ENCODE results near the gene FRMD4A. TPM values are rescaled to one million over a fixed set of nuclear protein-coding genes. Genes with fewer than 3 reads are reported as not detected.

The FRMD4A gene
- total RNA-seq, 2 experiments from 2014 or later, result 0.17 TPM; not detected in 1

DNA sequence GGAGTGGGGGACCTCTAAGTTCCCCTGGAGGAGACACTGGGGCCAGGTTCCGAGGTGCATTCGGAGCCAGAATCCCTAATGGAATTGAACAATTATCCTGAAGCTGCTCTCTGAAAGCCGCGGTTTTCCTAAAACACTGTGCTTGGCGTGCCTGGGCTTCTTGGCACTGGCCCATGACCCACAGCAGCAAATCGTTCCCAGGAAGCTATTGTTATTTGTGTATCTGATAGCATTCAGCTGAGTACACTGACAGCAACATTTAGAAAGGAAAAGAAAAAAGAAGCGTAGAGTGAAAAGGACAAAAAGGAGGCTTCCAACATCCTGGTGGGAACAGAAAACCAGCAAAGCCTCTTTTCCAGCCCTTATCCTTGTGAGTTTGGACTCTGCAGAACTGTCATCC, 339.8 kb downstream of the FRMD4A start:
- Histone ChIP-seq H3K9me2 (ENCODE audit: insufficient read depth, low read length) (no peaks in the 10 kb centered on the region), H4K20me1 (ENCODE audit: insufficient read depth, low read length) (no peaks in the 10 kb centered on the region), H3K9me3 (ENCODE audit: low read length) (no peaks in the 10 kb centered on the region), H3K79me2 (ENCODE audit: insufficient read depth, low read depth, low read length) (no peaks in the 10 kb centered on the region), H3K4me1 (ENCODE audit: insufficient read depth, low read length, poor library complexity, severe bottlenecking) (no peaks in the 10 kb centered on the region), H3K4me3 (ENCODE audit: low read depth, low read length, poor library complexity, severe bottlenecking) (no peak overlapping the region), H3K36me3 (ENCODE audit: insufficient read depth, low read length) (no peaks in the 10 kb centered on the region), H3K27ac (ENCODE audit: low read depth, low read length, poor library complexity, severe bottlenecking) (no peak overlapping the region), H3K4me2 (ENCODE audit: low read length) (no peak overlapping the region), H2AFZ (ENCODE audit: low read length) (no peak overlapping the region)
- intact Hi-C loops (cut with micrococcal nuclease; ENCODE audit: unreplicated experiment), result no loop called here
- no peak for TF ChIP-seq EZH2phosphoT487 (IDR thresholded peaks at IDR 0.05; ENCODE audit: borderline replicate concordance, low read depth, low read length)
- TF ChIP-seq, protein P1, sequence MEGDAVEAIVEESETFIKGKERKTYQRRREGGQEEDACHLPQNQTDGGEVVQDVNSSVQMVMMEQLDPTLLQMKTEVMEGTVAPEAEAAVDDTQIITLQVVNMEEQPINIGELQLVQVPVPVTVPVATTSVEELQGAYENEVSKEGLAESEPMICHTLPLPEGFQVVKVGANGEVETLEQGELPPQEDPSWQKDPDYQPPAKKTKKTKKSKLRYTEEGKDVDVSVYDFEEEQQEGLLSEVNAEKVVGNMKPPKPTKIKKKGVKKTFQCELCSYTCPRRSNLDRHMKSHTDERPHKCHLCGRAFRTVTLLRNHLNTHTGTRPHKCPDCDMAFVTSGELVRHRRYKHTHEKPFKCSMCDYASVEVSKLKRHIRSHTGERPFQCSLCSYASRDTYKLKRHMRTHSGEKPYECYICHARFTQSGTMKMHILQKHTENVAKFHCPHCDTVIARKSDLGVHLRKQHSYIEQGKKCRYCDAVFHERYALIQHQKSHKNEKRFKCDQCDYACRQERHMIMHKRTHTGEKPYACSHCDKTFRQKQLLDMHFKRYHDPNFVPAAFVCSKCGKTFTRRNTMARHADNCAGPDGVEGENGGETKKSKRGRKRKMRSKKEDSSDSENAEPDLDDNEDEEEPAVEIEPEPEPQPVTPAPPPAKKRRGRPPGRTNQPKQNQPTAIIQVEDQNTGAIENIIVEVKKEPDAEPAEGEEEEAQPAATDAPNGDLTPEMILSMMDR (conservative IDR thresholded peaks at IDR 0.05; ENCODE audit: low read length), result no peak
- POLR2A ChIA-PET, result no interaction called here
- CTCF ChIA-PET (ENCODE audit: unreplicated experiment), result no interaction called here
- no TSS peak for BruUV-seq (replicated peaks)
- no peak for DNase-seq (ENCODE audit: low spot score)

DNA sequence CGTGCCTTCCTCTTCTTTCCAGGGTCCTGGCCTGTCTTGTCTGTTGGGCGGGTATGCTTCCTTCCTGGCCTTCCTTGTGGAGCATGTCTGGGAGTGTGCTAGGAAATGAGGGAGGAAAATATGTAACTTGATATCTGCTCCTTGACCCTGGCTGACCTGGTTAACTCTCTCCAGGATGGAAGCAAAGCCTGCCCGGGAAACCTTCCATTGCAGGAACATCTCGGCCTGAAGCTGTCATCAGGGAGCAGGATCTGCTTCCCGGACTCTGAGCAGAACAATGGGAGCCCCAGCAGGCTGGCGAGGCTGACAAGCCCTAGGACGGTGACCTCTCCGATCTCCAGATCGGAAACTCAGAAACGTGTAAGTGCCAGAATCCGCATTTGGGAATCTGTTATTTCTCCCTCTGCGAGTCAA, 340.3 kb downstream of the FRMD4A start:
- no peaks in the 10 kb centered on the region for H3K4me1 ChIP-seq (ENCODE audit: insufficient read depth, low read length, poor library complexity, severe bottlenecking)
- H3K9me3 ChIP-seq (ENCODE audit: low read length), result no peaks in the 10 kb centered on the region
- H3K4me2 ChIP-seq (ENCODE audit: low read length), result no peak overlapping the region
- no peak overlapping the region for H3K27ac ChIP-seq (ENCODE audit: low read depth, low read length, poor library complexity, severe bottlenecking)
- no TSS peak for BruUV-seq (replicated peaks)
- no peaks in the 10 kb centered on the region for H3K36me3 ChIP-seq (ENCODE audit: insufficient read depth, low read length)
- TF ChIP-seq, protein P1 (conservative IDR thresholded peaks at IDR 0.05; ENCODE audit: low read length), result no peak
- TF ChIP-seq EZH2phosphoT487 (IDR thresholded peaks at IDR 0.05; ENCODE audit: borderline replicate concordance, low read depth, low read length), result no peak
- ChIA-PET CTCF (ENCODE audit: unreplicated experiment) (no interaction called here), POLR2A (no interaction called here)
- no peak overlapping the region for H3K4me3 ChIP-seq (ENCODE audit: low read depth, low read length, poor library complexity, severe bottlenecking)
- no peaks in the 10 kb centered on the region for H4K20me1 ChIP-seq (ENCODE audit: insufficient read depth, low read length)
- no peaks in the 10 kb centered on the region for H3K9me2 ChIP-seq (ENCODE audit: insufficient read depth, low read length)
- no peak for DNase-seq (ENCODE audit: low spot score)
- no peaks in the 10 kb centered on the region for H3K79me2 ChIP-seq (ENCODE audit: insufficient read depth, low read depth, low read length)
- intact Hi-C loops (cut with micrococcal nuclease; ENCODE audit: unreplicated experiment), result no loop called here
- no peak overlapping the region for H2AFZ ChIP-seq (ENCODE audit: low read length)

DNA sequence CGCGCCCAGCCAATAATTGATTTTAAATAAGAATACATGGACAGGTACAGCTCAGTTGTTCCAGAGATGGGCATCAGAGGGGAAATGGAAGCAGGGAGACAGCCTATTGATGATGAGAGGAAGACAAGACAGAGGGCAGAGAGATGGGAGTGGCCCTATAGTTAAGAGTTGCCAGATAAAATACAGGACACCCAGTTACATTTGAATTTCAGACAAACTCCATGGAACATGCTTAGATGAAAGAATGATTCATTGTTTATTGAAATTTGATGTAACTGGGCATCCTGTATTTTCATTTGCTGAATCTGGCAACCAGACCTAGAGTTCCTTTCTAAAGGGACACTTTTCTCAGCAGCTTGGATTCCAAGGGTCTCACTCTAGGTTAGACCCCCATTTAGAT, 341.1 kb downstream of the FRMD4A start:
- intact Hi-C loops (cut with micrococcal nuclease; ENCODE audit: unreplicated experiment), result no loop called here
- no peak overlapping the region for H3K4me3 ChIP-seq (ENCODE audit: low read depth, low read length, poor library complexity, severe bottlenecking)
- H3K4me1 ChIP-seq (ENCODE audit: insufficient read depth, low read length, poor library complexity, severe bottlenecking), result no peaks in the 10 kb centered on the region
- no peak overlapping the region for H3K27ac ChIP-seq (ENCODE audit: low read depth, low read length, poor library complexity, severe bottlenecking)
- no TSS peak for BruUV-seq (replicated peaks)
- ChIA-PET POLR2A (no interaction called here), CTCF (ENCODE audit: unreplicated experiment) (no interaction called here)
- no peaks in the 10 kb centered on the region for H3K79me2 ChIP-seq (ENCODE audit: insufficient read depth, low read depth, low read length)
- no peak for DNase-seq (ENCODE audit: low spot score)
- H3K36me3 ChIP-seq (ENCODE audit: insufficient read depth, low read length), result no peaks in the 10 kb centered on the region
- H3K9me3 ChIP-seq (ENCODE audit: low read length), result no peaks in the 10 kb centered on the region
- H2AFZ ChIP-seq (ENCODE audit: low read length), result no peak overlapping the region
- H3K4me2 ChIP-seq (ENCODE audit: low read length), result no peak overlapping the region
- H3K9me2 ChIP-seq (ENCODE audit: insufficient read depth, low read length), result no peaks in the 10 kb centered on the region
- H4K20me1 ChIP-seq (ENCODE audit: insufficient read depth, low read length), result no peaks in the 10 kb centered on the region
- TF ChIP-seq, protein P1 (conservative IDR thresholded peaks at IDR 0.05; ENCODE audit: low read length), result no peak
- no peak for TF ChIP-seq EZH2phosphoT487 (IDR thresholded peaks at IDR 0.05; ENCODE audit: borderline replicate concordance, low read depth, low read length)
